H1 (cell line): ENCODE measurements around the gene BMP2.

Experiments
- CTCF ChIP-seq, 3 experiments: IDR thresholded peaks; 1 replicate in 2 of 3; 2 replicates in 1 of 3; pipeline versions ENCODE4 v1.5.1 to v1.6.1; 2011; ENCODE audit warnings: low read length in 3 of 3, mild to moderate bottlenecking in 3 of 3, inconsistent platforms in 2 of 3, low read depth in 1 of 3, moderate library complexity in 1 of 3; ENCODE audit not compliant: insufficient read depth in 1 of 3; ENCODE audit errors: control extremely low read depth in 1 of 3
- FOSL1 ChIP-seq: IDR thresholded peaks from 2 replicates; pipeline ENCODE4 v1.6.1; 2011; ENCODE audit warnings: mild to moderate bottlenecking, low read depth, low read length, moderate library complexity; ENCODE audit not compliant: insufficient read depth
- JUND ChIP-seq: IDR thresholded peaks from 2 replicates; pipeline ENCODE4 v1.6.1; 2011; ENCODE audit warnings: mild to moderate bottlenecking, improper control_type of control experiment, low read length

- TF ChIP-seq CTCF (IDR thresholded peaks at IDR 0.05; ENCODE audit: control extremely low read depth in 1 of 3, insufficient read depth in 1 of 3, low read depth in 1 of 3, low read length in 3 of 3) (no peak), JUND (no peak), FOSL1 (no peak)
These were observed 44.0 kb downstream of the BMP2 start for GRCh38 chr20:6811262-6812035.
